Measurements from ENCODE around the gene DCAF17.
"Not testable (repeated sequence)": the region's sequence is repeated elsewhere in the genome, so short reads cannot be mapped to it uniquely, and the experiment has no call there.

DCAF17 gene

DNA sequence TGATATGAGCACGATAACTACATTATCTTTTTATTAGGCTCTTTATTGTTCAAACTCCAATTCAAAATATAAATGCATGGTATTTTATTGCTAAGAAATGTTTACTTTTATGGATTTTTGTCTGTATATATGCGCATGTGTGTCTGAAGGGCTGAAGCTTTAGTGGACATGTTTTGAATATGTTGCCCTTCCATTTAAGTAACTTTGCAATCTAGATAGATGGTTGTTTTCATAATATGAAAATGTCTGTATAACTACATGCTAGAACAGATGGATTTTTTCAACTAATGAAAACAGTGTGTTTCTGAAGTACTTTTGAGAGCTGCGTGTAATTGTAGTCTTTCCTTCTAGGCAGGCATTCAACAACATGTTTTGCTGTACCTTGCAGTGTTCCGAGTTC is 18.7 kb downstream of the DCAF17 start:
- DNase-seq (ENCODE audit: low read depth in 1 of 2, low spot score in 1 of 2), result no peak

DNA sequence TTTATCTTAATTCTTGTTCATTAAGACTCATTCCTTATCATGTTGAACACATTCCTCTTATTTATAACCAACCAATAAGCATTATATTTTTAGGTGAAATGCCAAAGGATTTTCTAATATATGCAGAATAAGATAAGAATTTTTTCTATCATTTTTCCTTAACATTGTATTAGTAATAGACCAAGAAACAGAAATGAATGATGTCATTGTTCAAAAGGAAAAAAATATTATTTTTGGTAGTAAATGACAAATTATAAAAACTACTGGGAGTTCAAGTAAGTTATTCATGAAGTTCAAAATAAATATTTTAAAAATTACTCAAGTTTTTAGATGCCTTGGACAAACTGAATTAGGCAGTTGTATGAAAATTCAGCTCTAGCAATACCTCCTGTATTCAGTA is 25.5 kb downstream of the DCAF17 start:
- DNase-seq (ENCODE audit: low read depth in 1 of 2, low spot score in 1 of 2), result no peak

- DNase-seq (ENCODE audit: low read depth in 1 of 2, low spot score in 1 of 2), result no peak
Observed at GRCh38 chr2:171460537-171460936, 26.5 kb downstream of the DCAF17 start.

DNA sequence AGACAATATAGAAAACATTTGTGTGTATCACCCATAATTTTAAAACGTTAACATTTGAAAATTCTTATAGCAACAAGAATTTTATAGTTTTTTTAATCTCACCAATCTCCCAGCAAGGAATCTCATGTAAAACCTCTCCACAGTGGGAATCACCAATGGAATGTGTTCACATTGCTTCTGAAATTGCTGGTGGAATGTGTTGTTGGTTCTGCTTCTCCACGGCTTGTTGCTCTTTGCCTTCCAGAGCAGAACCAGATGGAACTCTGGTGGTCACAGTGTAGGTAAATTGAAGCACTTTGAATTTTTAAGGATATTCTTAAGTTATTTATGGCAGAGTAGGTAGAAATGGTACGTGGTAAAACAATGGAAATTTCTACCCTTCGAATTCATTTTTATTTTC is 35.1 kb downstream of the DCAF17 start:
- DNase-seq (ENCODE audit: low read depth in 1 of 2, low spot score in 1 of 2), result no peak

DNA sequence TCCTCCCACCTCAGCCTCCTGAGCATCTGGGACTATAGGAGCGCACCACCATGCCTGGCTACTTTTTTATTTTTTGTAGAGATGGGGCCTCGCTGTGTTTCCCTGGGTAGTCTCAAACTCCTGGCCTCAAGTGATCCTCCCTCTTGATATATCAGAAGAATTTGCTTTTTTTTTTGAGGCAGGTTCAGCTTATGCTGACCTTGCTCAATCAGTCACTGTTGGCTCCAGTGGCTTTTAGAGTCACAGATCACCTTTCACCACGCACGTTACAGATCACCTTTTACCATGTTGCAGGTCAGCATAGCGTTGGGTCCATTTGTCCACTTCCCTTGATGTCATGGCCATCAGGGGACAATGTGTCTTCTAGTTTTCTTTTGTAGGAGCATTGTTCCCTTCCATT is 36.1 kb downstream of the DCAF17 start:
- DNase-seq (ENCODE audit: low read depth in 1 of 2, low spot score in 1 of 2), result no peak

DNA sequence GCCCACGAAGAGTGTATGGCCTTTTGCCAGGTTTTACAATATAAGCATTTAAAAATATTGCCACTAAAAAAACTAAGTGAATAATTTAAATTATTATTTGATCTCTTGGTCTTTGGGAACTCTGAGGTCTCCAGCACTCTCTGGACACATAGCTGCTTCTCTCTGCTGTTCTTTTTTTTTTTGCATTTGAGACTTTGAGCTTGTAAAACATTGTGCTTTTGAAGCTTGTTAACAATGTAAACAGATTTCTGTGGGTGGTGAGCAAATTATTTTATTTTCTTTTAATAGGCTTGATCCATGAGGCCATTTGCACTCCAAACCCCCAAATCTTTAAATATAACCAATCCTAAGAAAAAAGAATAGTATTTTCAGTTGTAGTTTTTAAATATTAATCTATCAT is 42.0 kb downstream of the DCAF17 start:
- DNase-seq (ENCODE audit: low read depth in 1 of 2, low spot score in 1 of 2), result no peak

- no peak for DNase-seq (ENCODE audit: low read depth in 1 of 2, low spot score in 1 of 2)
Observed at GRCh38 chr2:171478345-171478744, 44.3 kb downstream of the DCAF17 start.

DNA sequence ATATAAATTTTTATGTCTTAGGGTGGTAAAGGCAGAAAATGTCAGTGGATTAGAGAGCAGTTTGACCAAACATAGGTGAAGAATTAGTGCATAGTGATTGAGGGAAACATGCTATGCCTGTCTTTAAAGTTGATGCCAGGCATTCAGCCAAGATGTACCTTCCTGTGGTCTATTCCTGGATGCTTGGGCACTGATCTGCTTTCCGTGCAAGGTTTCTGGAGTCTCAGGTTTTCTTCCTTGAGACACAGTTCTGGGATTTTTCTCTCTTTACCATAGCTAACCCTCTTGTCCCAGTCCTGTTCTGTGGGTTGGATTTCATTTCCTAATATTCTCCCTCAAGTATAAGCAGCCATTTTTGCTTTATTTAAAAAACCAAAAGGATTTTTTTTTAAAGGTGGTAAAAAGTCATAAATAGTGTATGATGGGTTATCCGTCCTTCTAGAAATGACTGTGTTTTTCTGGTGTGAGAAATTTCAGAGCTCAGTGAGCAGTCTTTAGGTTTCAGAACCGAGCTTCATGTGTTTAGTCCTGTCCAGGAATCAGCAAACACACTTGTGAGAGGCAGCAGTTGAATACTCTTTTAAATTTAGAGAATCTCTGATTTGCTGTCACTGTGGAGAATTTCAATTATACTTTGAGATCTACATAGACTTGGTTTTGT is 45.3 kb downstream of the DCAF17 start:
- DNase-seq (ENCODE audit: low read depth in 1 of 2, low spot score in 1 of 2), result no peak

DNA sequence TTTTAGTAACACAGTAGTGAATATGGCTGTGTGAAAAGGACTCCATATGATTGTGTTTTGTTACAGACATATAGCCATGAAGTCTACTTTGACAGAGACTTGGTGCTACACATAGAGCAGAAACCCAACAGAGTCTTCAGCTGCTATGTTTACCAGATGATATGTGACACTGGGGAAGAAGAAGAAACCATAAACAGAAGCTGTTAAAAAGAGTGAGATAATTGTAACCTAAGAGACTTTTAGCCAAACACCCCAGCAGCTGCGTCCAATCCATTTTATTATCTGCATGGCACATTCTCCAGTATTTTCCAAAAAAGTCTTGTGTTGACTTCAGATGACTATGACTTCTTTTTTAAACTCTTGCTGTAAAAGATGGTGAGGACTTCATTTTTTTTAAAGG is 46.9 kb downstream of the DCAF17 start:
- no peak for DNase-seq (ENCODE audit: low read depth in 1 of 2, low spot score in 1 of 2)

DNA sequence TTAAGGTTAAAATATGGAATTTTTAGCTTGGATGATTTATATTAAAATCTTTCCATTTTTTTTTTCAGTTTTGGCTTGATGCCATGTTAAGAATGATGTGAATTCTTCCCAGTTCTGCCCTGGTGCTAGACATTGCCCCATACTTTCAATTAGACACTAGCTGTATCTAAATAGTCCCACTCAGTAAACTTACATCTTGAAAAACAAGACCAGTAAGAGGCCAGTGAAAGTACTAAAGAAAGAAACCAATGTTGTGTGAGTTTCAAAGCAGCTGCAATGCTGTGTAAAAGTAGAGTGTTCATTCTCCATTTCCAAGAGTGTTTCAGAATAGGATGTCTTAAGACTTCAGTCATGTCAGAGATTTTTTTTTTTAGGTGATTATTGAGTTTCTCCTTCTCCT is 48.3 kb downstream of the DCAF17 start:
- DNase-seq (ENCODE audit: low read depth in 1 of 2, low spot score in 1 of 2), result no peak

- no peak for DNase-seq (ENCODE audit: low read depth in 1 of 2, low spot score in 1 of 2)
Observed at GRCh38 chr2:171482877-171483276, 48.9 kb downstream of the DCAF17 start.

GRCh38 chr2:171483793-171484192 is 49.8 kb downstream of the DCAF17 start:
- DNase-seq (ENCODE audit: low read depth in 1 of 2, low spot score in 1 of 2), result no peak

- DNase-seq (ENCODE audit: low read depth in 1 of 2, low spot score in 1 of 2), result no peak
Observed at GRCh38 chr2:171485116-171485515, 51.1 kb downstream of the DCAF17 start.

DNA sequence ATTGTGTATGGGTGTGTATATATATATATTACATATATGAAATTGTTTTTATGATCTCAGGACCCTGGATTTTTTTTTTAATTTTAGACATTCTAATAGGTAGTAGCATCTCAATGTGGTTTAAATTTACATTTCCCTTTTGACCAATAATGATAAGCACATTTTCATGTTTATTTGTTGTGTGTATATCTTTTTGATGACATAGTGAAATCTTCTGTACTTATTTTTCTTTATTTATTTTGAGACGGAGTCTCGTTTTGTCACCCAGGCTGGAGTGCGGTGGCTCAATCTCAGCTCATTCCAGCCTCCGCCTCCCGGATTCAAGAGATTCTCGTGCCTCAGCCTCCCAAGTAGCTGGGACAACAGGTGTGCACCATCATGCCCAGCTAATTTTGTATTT is 53.2 kb downstream of the DCAF17 start:
- DNase-seq (ENCODE audit: low read depth in 1 of 2, low spot score in 1 of 2), result no peak

- DNase-seq (ENCODE audit: low read depth in 1 of 2, low spot score in 1 of 2), result no peak
Observed at GRCh38 chr2:171487803-171488259, 53.8 kb downstream of the DCAF17 start.

GRCh38 chr2:171490577-171490976 is 56.6 kb downstream of the DCAF17 start:
- no peak for DNase-seq (ENCODE audit: low read depth in 1 of 2, low spot score in 1 of 2)

- no peak for DNase-seq (ENCODE audit: low read depth in 1 of 2, low spot score in 1 of 2)
Observed at GRCh38 chr2:171491292-171491691, 57.3 kb downstream of the DCAF17 start.

DNA sequence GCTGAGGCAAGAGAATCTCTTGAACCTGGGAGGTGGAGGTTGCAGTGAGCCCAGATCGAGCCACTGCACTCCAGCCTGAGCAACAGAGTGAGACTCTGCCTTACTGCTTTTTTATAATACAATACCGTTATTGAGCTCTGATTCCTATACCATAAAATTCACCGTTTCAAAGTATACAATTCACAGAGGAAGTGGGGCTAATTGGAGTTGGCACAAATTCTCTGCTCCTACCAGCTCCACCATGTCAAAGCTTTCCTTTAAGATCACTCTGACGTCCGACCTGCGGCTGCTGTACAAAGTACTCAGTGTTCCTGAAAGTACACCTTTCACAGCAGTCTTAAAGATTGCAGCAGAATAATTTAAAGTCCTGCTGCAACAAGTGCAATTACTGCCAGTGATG is 58.6 kb downstream of the DCAF17 start:
- DNase-seq (ENCODE audit: low read depth in 1 of 2, low spot score in 1 of 2), result no peak

- not testable (repeated sequence) for DNase-seq (ENCODE audit: low read depth in 1 of 2, low spot score in 1 of 2)
Observed at GRCh38 chr2:171497664-171498063, 63.6 kb downstream of the DCAF17 start.

DNA sequence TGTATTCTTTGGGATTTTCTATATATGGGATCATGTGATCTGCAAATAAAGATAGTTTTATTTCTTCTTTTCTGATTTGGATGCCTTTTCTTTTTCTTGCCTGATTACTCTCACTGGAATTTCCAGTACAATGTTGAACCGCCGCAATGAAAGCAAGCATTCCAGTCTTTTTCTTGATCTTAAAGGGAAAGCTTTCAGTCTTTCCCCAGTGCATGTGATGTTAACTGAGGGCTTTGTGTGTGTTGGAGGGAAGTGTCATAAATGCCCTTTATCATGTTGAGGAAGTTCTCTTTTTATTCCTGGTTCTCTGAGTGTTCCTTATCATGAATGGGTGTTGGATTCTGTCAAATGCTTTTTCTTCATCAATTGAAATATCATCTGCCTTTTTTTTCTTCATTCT is 71.3 kb downstream of the DCAF17 start:
- no peak for DNase-seq (ENCODE audit: low read depth in 1 of 2, low spot score in 1 of 2)

DNA sequence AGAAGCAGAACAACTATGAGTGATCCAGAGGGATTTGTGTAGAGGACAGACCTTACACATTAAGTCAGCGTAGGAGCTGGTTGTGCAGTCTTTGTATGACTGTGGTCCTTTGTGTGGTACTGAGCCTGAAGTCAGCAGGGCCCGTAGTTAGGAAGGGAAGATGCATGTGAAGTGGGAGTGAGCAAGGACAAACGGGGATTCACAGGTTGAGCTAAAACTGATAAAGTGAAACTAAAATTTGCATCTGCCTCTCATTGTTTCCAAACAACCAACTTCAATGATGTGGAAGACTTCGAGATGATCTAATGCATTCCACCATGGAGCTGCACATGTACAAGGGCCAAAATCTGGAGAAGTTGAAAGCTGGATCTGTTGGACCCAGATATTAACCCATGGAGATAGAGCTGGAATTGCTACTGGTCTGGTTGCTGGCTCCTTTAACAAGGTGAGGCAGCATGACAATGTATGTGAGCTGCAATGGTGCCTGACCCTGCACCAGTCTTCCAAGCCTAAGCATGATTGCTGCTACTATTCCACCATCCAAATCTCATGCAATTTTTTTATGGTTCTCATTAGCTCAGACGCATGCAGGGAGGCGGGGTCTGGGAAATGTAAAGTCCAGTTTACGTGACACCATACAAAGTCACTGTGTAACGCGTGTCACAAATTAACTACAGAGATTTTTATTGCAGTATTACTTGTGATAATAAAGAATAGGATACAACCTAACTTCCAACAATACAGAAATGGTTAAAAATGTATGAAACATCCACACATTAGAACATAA is 76.1 kb downstream of the DCAF17 start:
- DNase-seq (ENCODE audit: low read depth in 1 of 2, low spot score in 1 of 2), result no peak

- no peak for DNase-seq (ENCODE audit: low read depth in 1 of 2, low spot score in 1 of 2)
Observed at GRCh38 chr2:171512014-171512413, 78.0 kb downstream of the DCAF17 start.

DNA sequence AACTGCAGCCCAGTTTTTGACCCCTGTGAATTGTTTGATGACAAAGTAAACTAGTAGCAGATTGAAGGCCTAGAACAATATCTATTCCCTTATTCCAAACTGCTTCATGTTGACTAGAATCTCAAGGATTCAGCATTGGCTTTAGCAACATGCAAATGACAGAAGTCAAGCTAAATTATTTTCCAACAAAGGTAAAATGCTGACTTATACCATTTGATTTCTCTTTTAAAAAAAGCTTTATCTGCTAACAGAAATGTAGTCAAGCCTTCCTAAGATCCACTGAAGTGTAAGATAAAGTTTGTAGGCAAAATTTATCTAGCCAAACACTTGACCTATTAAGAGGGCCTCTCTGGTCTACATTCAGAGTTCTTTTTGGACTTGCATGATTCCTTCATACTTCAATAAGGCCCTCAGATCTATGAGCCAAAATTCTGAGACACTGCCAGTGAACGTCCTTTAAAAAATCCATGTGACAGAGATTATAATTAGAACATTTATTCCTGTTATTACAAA is 78.7 kb downstream of the DCAF17 start:
- DNase-seq (ENCODE audit: low read depth in 1 of 2, low spot score in 1 of 2), result no peak
